ENCODE results near the gene CALM3.
A peak's percentile ranks its signal among the peaks of the same experiment; 100 is the strongest.
"Not testable (repeated sequence)": the region's sequence is repeated elsewhere in the genome, so short reads cannot be mapped to it uniquely, and the experiment has no call there.

CALM3 gene

DNA sequence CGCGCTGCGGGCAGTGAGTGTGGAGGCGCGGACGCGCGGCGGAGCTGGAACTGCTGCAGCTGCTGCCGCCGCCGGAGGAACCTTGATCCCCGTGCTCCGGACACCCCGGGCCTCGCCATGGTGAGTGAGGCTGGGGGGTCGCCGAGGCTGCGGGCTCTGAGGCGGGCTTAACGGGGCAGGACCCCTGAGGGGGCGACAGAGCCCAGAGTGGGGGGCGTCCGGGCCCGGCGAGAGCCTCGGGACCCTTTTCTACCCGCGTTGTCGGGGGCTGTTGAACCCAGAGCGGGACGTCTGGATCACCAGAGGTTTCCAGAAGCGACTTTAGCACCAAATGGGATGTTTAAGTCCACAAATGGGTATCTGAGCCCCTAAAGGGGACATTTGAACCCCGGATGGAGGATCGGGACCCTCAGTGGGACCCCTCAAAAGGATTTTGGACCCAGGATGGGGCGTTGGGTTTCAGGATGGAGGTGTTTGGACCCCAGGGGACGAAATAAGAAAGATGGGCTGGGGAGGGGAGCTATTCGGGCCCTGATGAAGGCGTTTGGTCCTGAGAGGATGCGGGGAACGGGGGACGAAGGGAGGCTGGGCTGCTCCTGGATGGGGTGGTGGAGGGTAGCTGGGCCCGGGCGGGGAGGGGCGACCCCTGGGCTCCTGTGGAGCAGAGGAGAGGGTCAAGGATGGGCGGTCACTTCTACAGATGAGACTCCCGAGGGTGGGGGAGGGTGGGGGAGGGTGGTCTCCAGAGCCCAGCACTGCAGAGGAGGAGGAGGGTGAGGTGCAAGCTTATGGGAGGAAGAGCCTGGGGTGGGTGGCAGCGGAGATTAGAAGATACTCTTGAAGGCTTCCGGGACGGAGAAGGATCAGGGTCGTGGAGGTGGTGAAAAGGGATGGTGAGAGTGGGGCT is at the start of gene CALM3:
Gene CALM3 (plus strand): TSS at position 13 of the 907 bp plus-strand sequence. CDS start 105 bp downstream, at position 118.
- no peak for DNase-seq

- no peak for DNase-seq
These were observed 48.2 kb upstream of the CALM3 start for GRCh38 chr19:46552891-46553290.

GRCh38 chr19:46554161-46554560 is 47.0 kb upstream of the CALM3 start:
- no peak for DNase-seq

DNA sequence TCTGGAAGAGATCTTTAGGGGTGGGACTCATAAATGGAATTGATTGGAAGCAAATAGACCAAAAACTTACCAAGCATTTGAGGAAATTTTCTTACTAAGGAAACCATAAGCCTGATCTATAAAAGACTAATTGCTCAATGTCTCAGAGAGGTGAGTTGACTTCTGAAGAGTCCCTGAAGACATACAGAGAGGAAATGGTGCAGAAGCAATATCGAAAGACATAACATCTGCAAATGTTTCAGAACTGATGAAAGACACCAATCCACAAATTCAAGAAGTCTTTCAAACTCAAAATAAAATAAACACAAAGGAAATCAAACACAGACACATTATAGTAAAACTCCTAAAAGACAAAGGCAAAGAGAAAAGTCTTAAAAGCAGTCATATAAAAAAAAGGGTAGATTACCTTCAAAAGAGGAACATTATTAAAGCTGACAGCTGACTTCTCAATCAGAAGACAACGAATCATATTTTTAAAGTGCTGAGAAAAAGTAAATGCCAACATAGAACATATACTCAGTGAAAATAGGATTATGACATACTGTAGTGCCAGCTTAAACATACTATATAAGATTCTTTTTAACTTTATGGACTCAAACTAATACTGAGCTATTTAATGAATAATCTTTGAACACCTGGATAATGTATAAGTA is 45.4 kb upstream of the CALM3 start:
- peak; percentile 38 to 86 (median 86) for DNase-seq

DNA sequence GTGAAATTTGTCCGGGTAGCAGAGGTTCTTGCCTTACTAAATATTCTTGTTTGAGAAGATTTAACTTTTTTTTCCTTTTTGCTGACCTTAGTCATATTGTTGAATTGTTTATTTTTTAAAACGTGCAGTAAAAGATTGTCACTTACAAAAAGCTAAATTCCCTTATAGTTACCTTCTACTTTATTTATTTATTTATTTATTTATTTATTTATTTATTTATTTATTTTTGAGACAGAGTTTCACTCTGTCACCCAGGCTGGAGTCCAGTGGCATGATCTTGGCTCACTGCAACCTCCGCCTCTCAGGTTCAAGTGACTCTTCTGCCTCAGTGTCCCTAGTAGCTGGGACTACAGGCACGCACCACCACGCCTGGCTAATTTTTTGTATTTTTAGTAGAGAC is 44.7 kb upstream of the CALM3 start:
- not testable (repeated sequence) for DNase-seq

DNA sequence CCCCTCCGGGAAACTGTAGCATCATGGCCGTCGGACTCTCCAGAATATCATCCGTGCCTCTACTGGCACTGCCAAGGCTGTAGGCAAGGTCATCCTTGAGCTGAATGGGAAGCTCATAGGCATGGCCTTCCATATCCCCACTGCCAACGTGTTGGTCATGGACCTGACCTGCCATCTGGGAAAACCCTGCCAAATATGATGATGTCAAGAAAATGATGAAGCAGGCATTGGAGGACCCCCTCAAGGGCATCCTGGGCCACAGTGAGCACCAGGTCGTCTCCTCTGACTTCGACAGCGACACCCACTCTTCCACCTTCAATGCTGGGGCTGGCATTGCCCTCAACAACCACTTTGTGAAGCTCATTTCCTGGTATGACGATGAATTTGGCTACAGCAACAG is 41.9 kb upstream of the CALM3 start:
- no peak for DNase-seq

DNA sequence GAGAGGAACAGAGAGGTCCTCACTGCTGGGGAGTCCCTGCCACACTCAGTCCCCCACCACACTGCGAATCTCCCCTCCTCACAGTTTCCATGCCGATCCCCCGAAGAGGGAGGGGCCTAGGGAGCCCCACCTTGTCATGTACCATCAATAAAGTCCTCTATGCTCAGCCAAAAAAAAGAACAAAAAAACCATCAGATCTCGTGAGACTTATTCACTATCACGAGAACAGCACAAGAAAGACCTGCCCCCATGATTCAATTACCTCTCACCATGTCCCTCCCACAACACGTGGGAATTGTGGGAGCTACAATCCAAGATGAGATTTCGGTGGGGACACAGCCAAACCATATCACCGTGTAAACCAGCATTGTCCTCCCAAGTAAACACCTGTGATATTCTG is 41.5 kb upstream of the CALM3 start:
- not testable (repeated sequence) for DNase-seq

DNA sequence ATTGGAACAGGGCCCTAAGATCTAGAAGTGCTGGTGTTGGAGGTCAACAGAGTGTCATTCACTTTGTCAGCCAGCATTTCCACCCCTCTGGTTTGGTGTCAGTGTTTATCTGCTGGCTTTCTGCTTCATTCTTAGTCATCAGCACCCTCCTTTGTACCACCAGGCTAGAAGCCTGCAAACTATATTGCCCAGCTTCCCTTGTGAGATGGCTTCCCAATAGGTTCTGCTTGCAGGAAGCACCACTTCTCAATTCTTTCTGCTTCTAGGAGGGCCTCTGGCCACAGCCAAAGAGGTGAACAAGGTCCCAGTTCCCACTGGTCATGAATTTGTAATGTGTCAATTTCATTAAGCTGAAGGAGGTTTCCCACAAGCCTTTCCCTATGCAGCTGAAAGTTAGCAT is 36.4 kb upstream of the CALM3 start:
- DNase-seq: no peak

DNA sequence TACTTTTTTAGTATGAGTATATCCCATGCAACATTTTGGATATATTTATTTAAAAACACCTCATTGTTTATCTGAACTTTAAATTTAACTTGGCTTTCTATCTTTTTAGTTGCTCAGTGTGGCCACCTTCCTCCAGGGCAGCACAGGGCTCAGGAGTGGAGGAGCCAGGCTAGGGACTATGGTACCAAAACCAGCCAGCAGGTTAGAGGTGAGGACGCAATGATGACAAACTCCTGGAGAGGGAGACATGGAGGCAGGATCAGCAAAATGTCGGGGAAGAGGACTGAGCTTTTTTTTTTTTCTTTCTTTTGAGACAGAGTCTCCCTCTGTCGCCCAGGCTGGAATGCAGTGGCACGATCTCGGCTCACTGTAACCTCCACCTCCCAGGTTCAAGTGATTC is 29.6 kb upstream of the CALM3 start:
- peak in 2 of 3 donors; percentile 27 to 39 for DNase-seq

DNA sequence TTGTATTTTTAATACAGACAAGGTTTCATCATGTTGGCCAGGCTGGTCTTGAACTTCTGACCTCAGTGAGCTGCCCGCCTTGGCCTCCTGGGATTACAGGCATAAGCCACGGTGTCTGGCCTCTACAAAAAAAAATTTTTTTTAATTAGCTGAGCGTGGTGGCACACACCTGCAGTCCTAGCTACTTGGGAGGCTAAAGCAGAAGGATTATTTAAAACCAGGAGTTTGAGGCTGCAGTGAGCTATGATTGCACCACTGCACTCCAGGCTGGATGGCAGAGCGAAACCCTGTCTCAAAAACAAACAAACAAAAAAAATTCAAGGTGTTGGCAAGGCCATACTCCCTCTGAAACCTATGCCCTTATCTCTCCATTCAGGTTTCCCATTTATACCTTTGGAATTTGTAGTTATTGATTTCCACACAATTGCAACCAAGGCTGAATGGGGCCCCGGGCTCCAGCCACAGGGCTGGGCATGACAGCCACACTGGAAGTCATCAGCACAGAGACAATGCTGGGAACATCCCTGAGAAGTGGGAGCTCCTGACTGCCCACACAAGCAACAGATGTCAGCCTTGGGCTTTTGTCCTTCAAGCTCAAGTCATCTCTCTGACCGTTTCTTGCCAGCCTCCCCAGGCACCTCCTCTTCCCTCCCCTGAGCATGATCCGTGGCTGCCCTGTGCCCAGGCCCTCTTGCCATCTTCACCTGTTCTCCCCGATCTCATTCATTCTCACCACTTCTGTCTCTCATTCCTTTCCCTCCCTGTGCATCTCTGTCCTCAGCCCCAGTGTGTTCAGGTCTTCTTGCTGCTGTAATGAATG is 27.2 kb upstream of the CALM3 start:
- peak in 1 of 3 donors; percentile 49 for DNase-seq

DNA sequence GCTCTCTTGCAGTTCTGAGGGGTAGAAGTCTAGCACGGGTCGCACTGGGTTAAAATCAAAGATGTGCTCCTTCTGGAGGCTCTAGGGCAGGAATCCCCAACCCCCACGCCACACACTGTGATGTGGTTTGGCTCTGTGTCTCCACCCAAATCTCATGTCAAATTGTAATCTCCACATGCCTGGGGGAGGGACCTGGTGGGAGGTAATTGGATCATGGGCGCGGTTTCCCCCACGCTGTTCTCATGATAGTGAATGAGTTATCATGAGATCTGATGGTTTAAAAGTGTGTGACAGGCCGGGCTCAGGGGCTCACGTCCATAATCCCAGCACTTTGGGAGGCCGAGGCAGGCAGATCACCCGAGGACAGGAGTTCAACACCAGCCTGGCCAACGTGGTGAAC is 26.6 kb upstream of the CALM3 start:
- DNase-seq: peak; percentile 34 to 71 (median 42)

- no peak for DNase-seq
These were observed 22.7 kb upstream of the CALM3 start for GRCh38 chr19:46578450-46578849.

GRCh38 chr19:46579361-46579879 is 21.7 kb upstream of the CALM3 start:
- DNase-seq: no peak

DNA sequence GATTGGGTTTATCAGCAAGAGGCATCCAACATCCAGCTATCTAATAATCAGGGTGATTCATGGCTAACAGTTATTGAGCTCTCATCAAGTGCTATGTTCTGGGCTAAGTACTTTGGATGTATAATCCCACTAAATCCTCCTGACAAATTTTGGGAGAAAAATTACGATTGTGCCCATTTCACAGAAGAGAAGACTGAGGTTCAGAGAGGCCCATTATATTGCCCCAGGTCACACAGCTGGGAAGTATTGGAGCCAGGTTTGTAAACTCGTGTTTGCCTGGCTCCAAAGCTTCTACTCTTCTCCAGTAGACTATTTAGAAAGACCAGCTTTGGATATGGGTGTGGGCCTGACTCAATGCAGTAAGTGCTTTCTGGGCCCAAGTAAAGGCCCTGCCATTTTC is 20.9 kb upstream of the CALM3 start:
- no peak for DNase-seq

GRCh38 chr19:46585539-46585938 is 15.6 kb upstream of the CALM3 start:
- DNase-seq: no peak

DNA sequence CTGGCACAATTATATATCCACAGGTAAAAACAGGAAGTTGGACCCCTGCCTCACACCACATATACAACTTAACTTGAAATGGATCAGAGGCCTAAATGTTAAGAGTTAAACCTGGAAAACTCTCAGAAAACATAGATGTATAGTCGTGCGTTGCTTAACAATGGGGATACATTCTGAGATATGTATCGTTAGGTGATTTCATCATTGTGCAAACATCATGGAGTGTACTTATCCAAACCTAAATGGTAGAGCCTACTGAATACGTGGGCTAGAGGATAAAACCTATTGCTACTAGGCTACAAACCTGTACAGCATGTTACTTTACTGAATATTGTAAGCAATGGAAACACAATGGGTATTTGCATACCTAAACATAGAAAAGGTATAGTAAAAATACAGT is 14.8 kb upstream of the CALM3 start:
- no peak for DNase-seq

- no peak for DNase-seq
These were observed 13.3 kb upstream of the CALM3 start for GRCh38 chr19:46587861-46588260.

DNA sequence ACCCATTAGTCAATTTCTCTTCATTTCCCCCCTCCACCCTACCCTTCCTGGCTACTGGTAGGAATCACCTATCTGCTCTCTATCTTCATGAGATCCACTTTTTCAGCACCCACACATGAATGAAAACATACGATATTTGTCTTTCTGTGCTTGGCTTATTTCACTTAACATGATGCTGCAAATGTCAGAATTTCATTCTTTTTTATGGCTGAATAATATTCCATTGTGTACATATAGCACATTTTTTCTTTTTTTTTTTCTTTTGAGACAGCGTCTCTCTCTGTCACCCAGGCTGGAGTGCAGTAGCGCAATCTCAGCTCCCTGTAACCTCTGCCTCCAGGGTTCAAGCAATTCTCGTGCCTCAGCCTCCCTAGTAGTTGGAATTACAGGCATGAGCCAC is 9.9 kb upstream of the CALM3 start:
- no peak for DNase-seq

DNA sequence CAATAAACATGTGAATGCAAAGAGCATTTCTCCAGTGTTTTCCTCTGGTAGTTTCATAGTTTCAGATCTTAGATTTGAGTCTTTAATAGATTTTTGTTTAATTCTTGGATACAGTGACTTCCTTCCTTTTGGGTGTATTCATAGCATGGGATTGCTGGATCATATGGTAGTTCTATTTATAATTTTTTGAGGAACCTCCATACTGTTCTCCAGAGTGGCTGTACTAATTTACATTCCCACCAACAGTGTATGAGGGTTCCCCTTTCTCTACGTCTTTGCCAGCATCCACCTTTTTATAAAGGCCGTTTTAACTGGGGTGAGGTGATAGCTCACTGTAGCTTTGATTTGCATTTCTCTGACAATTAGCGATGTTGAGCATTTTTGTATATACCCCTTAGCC is 9.3 kb upstream of the CALM3 start:
- peak in 2 of 3 donors; percentile 38 to 39 for DNase-seq

DNA sequence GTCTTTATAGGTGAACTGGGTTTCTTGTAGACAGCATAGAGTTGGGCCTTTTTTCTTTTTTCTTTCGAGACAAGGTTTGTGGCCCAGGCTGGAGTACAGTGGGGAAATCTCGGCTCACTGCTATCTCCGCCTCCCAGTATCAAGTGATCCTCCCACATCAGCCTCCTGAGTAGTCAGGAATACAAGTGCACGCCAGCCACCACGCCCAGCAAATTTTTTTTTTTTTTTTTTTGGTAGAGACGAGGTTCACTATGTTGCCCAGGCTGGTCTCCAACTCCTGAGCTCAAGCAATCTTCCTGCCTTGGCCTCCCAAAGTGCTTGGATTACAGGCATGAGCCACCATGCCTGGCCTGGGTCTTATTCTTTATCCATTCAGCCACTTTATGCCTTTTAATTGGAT is 5.1 kb upstream of the CALM3 start:
- DNase-seq: no peak

- DNase-seq: no peak
These were observed 2.7 kb upstream of the CALM3 start for GRCh38 chr19:46598372-46598917.

GRCh38 chr19:46599716-46600373 is 1.3 kb upstream of the CALM3 start:
- DNase-seq: no peak
